ENCODE results near the gene RPA1. TPM values are rescaled to one million over a fixed set of nuclear protein-coding genes. Genes with fewer than 3 reads are reported as not detected.

The RPA1 gene
- total and polyA plus RNA-seq, 9 of the 15 experiments (the other 6 are each of a cell fraction or from before 2014, with no cell fraction given): 25.2 to 125 (median 47.4) TPM

- TF ChIP-seq BRD9 (IDR thresholded peaks at IDR 0.05; ENCODE audit: low read depth, partially characterized antibody) (no peak), CREB3 (tag; conservative IDR thresholded peaks at IDR 0.05; ENCODE audit: low read depth) (no peak), CREB1 (IDR thresholded peaks at IDR 0.05) (no peak), CREB1 (CRISPR knock-in tag; IDR thresholded peaks at IDR 0.05) (no peak), BCLAF1 (IDR thresholded peaks at IDR 0.05; ENCODE audit: borderline replicate concordance in 1 of 2, control insufficient read depth in 1 of 2, low read depth in 2 of 2, low read length in 1 of 2) (no peak), ZNF184 (CRISPR knock-in tag; IDR thresholded peaks at IDR 0.05) (no peak), RUNX1 (IDR thresholded peaks at IDR 0.05; ENCODE audit: low read depth) (no peak), ZNF140 (CRISPR knock-in tag; IDR thresholded peaks at IDR 0.05) (no peak), YY1 (IDR thresholded peaks at IDR 0.05; ENCODE audit: borderline replicate concordance in 1 of 3, control insufficient read depth in 1 of 3, extremely low read depth in 1 of 3, insufficient read depth in 3 of 3, insufficient read length in 1 of 3, insufficient replicate concordance in 2 of 3, low read depth in 1 of 3, low read length in 2 of 3) (no peak), RNF2 (IDR thresholded peaks at IDR 0.05) (no peak)
Measured at GRCh38 chr17:1936766-1937165, 107.0 kb downstream of the RPA1 start (continued).
